DND-41 (cell line): ENCODE results near the gene DDX1.

Source experiments
- ATAC-seq: fragments of 200-7000 bp; cut with Tn5 transposase; 3 replicates; pipeline ENCODE4 v1.9.1; 2021; ENCODE audit warnings: low read depth; ENCODE audit not compliant: insufficient read depth
- DNase-seq: peaks from one replicate; pipeline ENCODE4 v3.0.0-alpha.2; 2020
- H2AFZ ChIP-seq: 2 replicates; pipeline ENCODE4 v1.6.0; 2012; ENCODE audit warnings: low read depth, low read length
- H3K27ac ChIP-seq: 2 replicates; pipeline ENCODE4 v1.5.1; 2012; ENCODE audit warnings: low read length, inconsistent platforms
- H3K27me3 ChIP-seq: fragments of 200-600 bp; sonication (generic); 2 replicates; pipeline ENCODE4 v1.6.0; 2012; ENCODE audit warnings: low read length, mild to moderate bottlenecking, inconsistent platforms; ENCODE audit not compliant: insufficient read depth, poor library complexity
- H3K36me3 ChIP-seq: 2 replicates; pipeline ENCODE4 v1.5.1; 2012; ENCODE audit warnings: low read length, inconsistent platforms; ENCODE audit not compliant: insufficient read depth
- H3K4me1 ChIP-seq: 2 replicates; pipeline ENCODE4 v1.5.1; 2012; ENCODE audit warnings: mild to moderate bottlenecking, low read length; ENCODE audit not compliant: insufficient read depth
- H3K4me2 ChIP-seq: 2 replicates; pipeline ENCODE4 v1.6.0; 2012; ENCODE audit warnings: mild to moderate bottlenecking, moderate library complexity, low read length, inconsistent platforms; ENCODE audit not compliant: insufficient read depth
- H3K4me3 ChIP-seq, 2 experiments: fragments of 200-600 bp in 1 of 2; shearing (Covaris generic) in 1 of 2; 2 replicates each; pipeline ENCODE4 v1.5.1; 2012 to 2016; ENCODE audit warnings: inconsistent platforms in 2 of 2, low read length in 2 of 2, mild to moderate bottlenecking in 2 of 2, low read depth in 1 of 2, moderate library complexity in 1 of 2
- H3K79me2 ChIP-seq: 2 replicates; pipeline ENCODE4 v1.6.0; 2012; ENCODE audit warnings: low read length, inconsistent platforms; ENCODE audit not compliant: insufficient read depth
- H3K9ac ChIP-seq: 2 replicates; pipeline ENCODE4 v1.6.0; 2012; ENCODE audit warnings: low read depth, mild to moderate bottlenecking, inconsistent platforms, low read length, moderate library complexity
- H3K9me3 ChIP-seq: 2 replicates; pipeline ENCODE4 v1.5.1; 2012; ENCODE audit warnings: low read length, moderate library complexity, mild to moderate bottlenecking, inconsistent platforms; ENCODE audit not compliant: insufficient read depth, severe bottlenecking
- H4K20me1 ChIP-seq: 2 replicates; pipeline ENCODE4 v1.6.0; 2012; ENCODE audit warnings: low read length; ENCODE audit not compliant: insufficient read depth
- CTCF ChIP-seq: IDR thresholded peaks from 2 replicates; pipeline ENCODE4 v1.5.1; 2012; ENCODE audit warnings: borderline replicate concordance, low read length, moderate library complexity, mild to moderate bottlenecking; ENCODE audit not compliant: poor library complexity, severe bottlenecking; ENCODE audit errors: extremely low read depth
- EZH2 ChIP-seq: IDR thresholded peaks from 3 replicates; pipeline ENCODE4 v1.6.1; 2012; ENCODE audit warnings: borderline replicate concordance, low read depth, mild to moderate bottlenecking, moderate library complexity, low read length, inconsistent platforms; ENCODE audit not compliant: severe bottlenecking

DDX1 gene

GRCh38 chr2:15661295-15661569 lies 69.6 kb downstream of the DDX1 start:
- ATAC-seq (no peak), DNase-seq (no peak)
- Histone ChIP-seq H3K4me2 (no peak overlapping the region), H2AFZ (no peak overlapping the region), H3K27me3 (no peaks in the 10 kb centered on the region), H3K79me2 (no peaks in the 10 kb centered on the region), H3K4me1 (no peaks in the 10 kb centered on the region), H4K20me1 (no peaks in the 10 kb centered on the region), H3K9ac (no peak overlapping the region), H3K4me3 (no peak overlapping the region), H3K27ac (no peak overlapping the region), H3K36me3 (no peaks in the 10 kb centered on the region), H3K9me3 (no peaks in the 10 kb centered on the region)
- TF ChIP-seq EZH2 = no peak

GRCh38 chr2:15662026-15662425 lies 70.4 kb downstream of the DDX1 start:
- no peak for ATAC-seq
- Histone ChIP-seq H3K27me3 (no peaks in the 10 kb centered on the region), H4K20me1 (no peaks in the 10 kb centered on the region)

GRCh38 chr2:15662579-15662978 lies 70.9 kb downstream of the DDX1 start:
- no peak overlapping the region for H2AFZ ChIP-seq
- no peak for TF ChIP-seq CTCF
- no peak for TF ChIP-seq EZH2
- no peaks in the 10 kb centered on the region for H3K4me1 ChIP-seq
- ATAC-seq (no peak), DNase-seq (no peak)
- no peaks in the 10 kb centered on the region for H3K27me3 ChIP-seq
- no peaks in the 10 kb centered on the region for H3K9me3 ChIP-seq
- no peaks in the 10 kb centered on the region for H3K79me2 ChIP-seq
- H3K9ac ChIP-seq = no peak overlapping the region
- H4K20me1 ChIP-seq = no peaks in the 10 kb centered on the region
- H3K4me2 ChIP-seq = no peak overlapping the region
- no peak overlapping the region for H3K27ac ChIP-seq
- no peaks in the 10 kb centered on the region for H3K36me3 ChIP-seq
- H3K4me3 ChIP-seq = no peak overlapping the region

More at GRCh38 chr2:15662026-15662425, 70.4 kb downstream of the DDX1 start:
- DNase-seq = no peak
- Histone ChIP-seq H3K9ac (no peak overlapping the region), H3K9me3 (no peaks in the 10 kb centered on the region), H3K79me2 (no peaks in the 10 kb centered on the region), H3K4me1 (no peaks in the 10 kb centered on the region), H3K4me2 (no peak overlapping the region), H3K36me3 (no peaks in the 10 kb centered on the region), H3K27ac (no peak overlapping the region), H2AFZ (no peak overlapping the region), H3K4me3 (no peak overlapping the region)
- TF ChIP-seq EZH2 (no peak), CTCF (no peak)

- Histone ChIP-seq H2AFZ (no peak overlapping the region), H3K4me3 (no peak overlapping the region), H3K27me3 (no peaks in the 10 kb centered on the region), H3K9me3 (no peaks in the 10 kb centered on the region), H4K20me1 (no peaks in the 10 kb centered on the region), H3K27ac (no peak overlapping the region), H3K4me1 (no peaks in the 10 kb centered on the region), H3K4me2 (no peak overlapping the region), H3K79me2 (no peaks in the 10 kb centered on the region), H3K9ac (no peak overlapping the region), H3K36me3 (no peaks in the 10 kb centered on the region)
- TF ChIP-seq EZH2 = no peak
- no peak for TF ChIP-seq CTCF
- DNase-seq (no peak), ATAC-seq (no peak)
These were observed 72.1 kb downstream of the DDX1 start for GRCh38 chr2:15663802-15664201.
